Gastrocnemius medialis (tissue), 4 donors: ENCODE data around the gene LRFN3. TPM values are rescaled to one million over a fixed set of nuclear protein-coding genes. Genes with fewer than 3 reads are reported as not detected.
"Not testable (repeated sequence)": the region's sequence is repeated elsewhere in the genome, so short reads cannot be mapped to it uniquely, and the experiment has no call there.

Experiments used
- ATAC-seq, 2 donors: fragments of 150-250 bp; one replicate each; pipeline ENCODE4 v1.9.1; 2016
- DNase-seq, 2 donors: peaks; one replicate each; pipeline ENCODE4 v3.0.0-alpha.2; 2019
- H3K27ac ChIP-seq, 4 donors: fragments of 200-600 bp; sonication (generic); 1 replicate in 1 of 4; 2 replicates in 3 of 4; pipeline ENCODE4 v1.5.1; 2016 to 2018; ENCODE audit warnings: mild to moderate bottlenecking in 2 of 4, moderate library complexity in 1 of 4
- H3K27me3 ChIP-seq, 3 donors: fragments of 200-600 bp; sonication (generic) in 2 of 3; 1 replicate in 1 of 3; 2 replicates in 2 of 3; pipeline versions ENCODE4 v1.5.1 to v1.6.0; 2016 to 2019; ENCODE audit warnings: mild to moderate bottlenecking in 1 of 3, moderate library complexity in 1 of 3
- H3K36me3 ChIP-seq, 2 donors: fragments of 200-600 bp; sonication (generic) in 1 of 2; one replicate each; pipeline ENCODE4 v1.5.1; 2017 to 2018
- H3K4me1 ChIP-seq, 2 donors: fragments of 200-600 bp; sonication (generic) in 1 of 2; one replicate each; pipeline ENCODE4 v1.5.1; 2016 to 2017; ENCODE audit warnings: mild to moderate bottlenecking in 2 of 2
- H3K4me3 ChIP-seq, 4 donors: fragments of 200-600 bp; sonication (generic) in 3 of 4; 1 replicate in 1 of 4; 2 replicates in 3 of 4; pipeline ENCODE4 v1.5.1; 2016 to 2019; ENCODE audit warnings: mild to moderate bottlenecking in 2 of 4
- H3K9me3 ChIP-seq, 3 donors: fragments of 200-600 bp; sonication (generic) in 2 of 3; 1 replicate in 1 of 3; 2 replicates in 2 of 3; pipeline ENCODE4 v1.5.1; 2016 to 2019
- CTCF ChIP-seq, 5 experiments: fragments of 450-650 bp in 3 of 5; fragments of 200-600 bp in 2 of 5; sonication (generic) in 2 of 5; IDR thresholded peaks in 4 of 5; conservative IDR thresholded peaks in 1 of 5; 1 replicate in 4 of 5; 2 replicates in 1 of 5; pipeline ENCODE4 v1.5.1; 2016 to 2019; ENCODE audit warnings: antibody characterized with exemption in 5 of 5, mild to moderate bottlenecking in 3 of 5, moderate library complexity in 3 of 5
- POLR2A ChIP-seq, 2 donors: fragments of 450-650 bp; IDR thresholded peaks; one replicate each; pipeline ENCODE4 v1.6.1; 2017; ENCODE audit warnings: antibody characterized with exemption in 2 of 2, mild to moderate bottlenecking in 2 of 2, moderate library complexity in 2 of 2
- in situ Hi-C, 4 donors: fragments of 200-750 bp; cut with MboI; loops; one replicate each; pipeline versions ENCODE4 v1.15.0 to v1.8.0; 2017; ENCODE audit warnings: low sequenced_read_pairs in 4 of 4
- intact Hi-C: fragments of 100-400 bp; cut with DNase I; formaldehyde crosslinking; loops from one replicate; pipeline ENCODE4 v1.15.1; 2023; ENCODE audit warnings: low total_unique reads
- total RNA-seq, 4 donors: library from RNA; depleted of rRNA; stranded (reverse); fragments of >200 nt; gene quantifications; one replicate each; pipeline versions ENCODE4 v1.1.0 to v1.2.3, GENCODE V29; 2016

Gene LRFN3
- total RNA-seq, 4 donors from 2014 or later: 7.4 to 18.2 (median 12.8) TPM

GRCh38 chr19:35975608-35976214 lies 39.5 kb downstream of the LRFN3 start:
- Histone ChIP-seq H3K4me3 (no peak overlapping the region), H3K27me3 (peaks cover 6 to 10% (median 8%) of the 10 kb centered on the region in 3 donors), H3K36me3 (no peaks in the 10 kb centered on the region), H3K27ac (no peak overlapping the region), H3K4me1 (no peaks in the 10 kb centered on the region), H3K9me3 (no peaks in the 10 kb centered on the region)
- DNase-seq (no peak), ATAC-seq (no peak)
- in situ Hi-C loops (no loop called here), intact Hi-C loops (no loop called here)
- TF ChIP-seq POLR2A (IDR thresholded peaks at IDR 0.05) (no peak), CTCF (IDR thresholded peaks at IDR 0.05 in 4 of 5, conservative IDR thresholded peaks at IDR 0.05 in 1 of 5) (no peak)

GRCh38 chr19:35977446-35978222 lies 41.5 kb downstream of the LRFN3 start:
- peaks cover 6 to 10% (median 8%) of the 10 kb centered on the region in 3 donors for H3K27me3 ChIP-seq
- H3K27ac ChIP-seq: no peak overlapping the region
- H3K4me3 ChIP-seq: no peak overlapping the region
- no peaks in the 10 kb centered on the region for H3K4me1 ChIP-seq
- H3K36me3 ChIP-seq: no peaks in the 10 kb centered on the region
- in situ Hi-C loops (no loop called here), intact Hi-C loops (no loop called here)
- ATAC-seq (no peak), DNase-seq (no peak)
- TF ChIP-seq CTCF (IDR thresholded peaks at IDR 0.05 in 4 of 5, conservative IDR thresholded peaks at IDR 0.05 in 1 of 5): no peak
- no peak for TF ChIP-seq POLR2A (IDR thresholded peaks at IDR 0.05)
- no peaks in the 10 kb centered on the region for H3K9me3 ChIP-seq

- Histone ChIP-seq H3K4me3 (no peak overlapping the region), H3K27ac (no peak overlapping the region), H3K4me1 (no peaks in the 10 kb centered on the region), H3K27me3 (peaks cover 6 to 10% (median 8%) of the 10 kb centered on the region in 3 donors), H3K36me3 (no peaks in the 10 kb centered on the region), H3K9me3 (no peaks in the 10 kb centered on the region)
- in situ Hi-C loops: no loop called here
- no peak for ATAC-seq
- DNase-seq: no peak
- TF ChIP-seq POLR2A (IDR thresholded peaks at IDR 0.05) (no peak), CTCF (IDR thresholded peaks at IDR 0.05 in 4 of 5, conservative IDR thresholded peaks at IDR 0.05 in 1 of 5) (no peak)
- intact Hi-C loops: no loop called here
These were observed 42.1 kb downstream of the LRFN3 start for GRCh38 chr19:35978271-35978670.

- intact Hi-C loops (no loop called here), in situ Hi-C loops (no loop called here)
- TF ChIP-seq POLR2A (IDR thresholded peaks at IDR 0.05) (no peak), CTCF (IDR thresholded peaks at IDR 0.05 in 4 of 5, conservative IDR thresholded peaks at IDR 0.05 in 1 of 5) (no peak)
- Histone ChIP-seq H3K4me3 (no peak overlapping the region), H3K27me3 (peaks cover 6 to 10% (median 8%) of the 10 kb centered on the region in 3 donors), H3K4me1 (no peaks in the 10 kb centered on the region), H3K36me3 (no peaks in the 10 kb centered on the region), H3K9me3 (no peaks in the 10 kb centered on the region), H3K27ac (no peak overlapping the region)
- DNase-seq (no peak), ATAC-seq (no peak)
These were observed 42.7 kb downstream of the LRFN3 start for GRCh38 chr19:35978832-35979365.

- DNase-seq, in situ Hi-C loops, intact Hi-C loops, H3K27ac ChIP-seq, H3K9me3 ChIP-seq, ATAC-seq, H3K36me3 ChIP-seq, H3K4me3 ChIP-seq, H3K4me1 ChIP-seq: not testable (repeated sequence)
- peaks cover 6 to 23% (median 17%) of the 10 kb centered on the region in 3 donors for H3K27me3 ChIP-seq
These were observed 44.8 kb downstream of the LRFN3 start for GRCh38 chr19:35980997-35981396.
